Endothelial cell (in vitro differentiated cells): ENCODE measurements around the gene LGR4. TPM values are rescaled to one million over a fixed set of nuclear protein-coding genes. Genes with fewer than 3 reads are reported as not detected.

Experiments
- DNase-seq: peaks from one replicate; pipeline ENCODE4 v3.0.0; 2021; ENCODE audit warnings: low spot score
- H3K27ac Mint-ChIP-seq: one replicate; pipeline ENCODE4 v1.8.0; 2021; ENCODE audit warnings: mixed read lengths, inconsistent platforms; ENCODE audit not compliant: unreplicated experiment
- H3K27me3 Mint-ChIP-seq: one replicate; pipeline ENCODE4 v1.8.0; 2021; ENCODE audit warnings: mild to moderate bottlenecking, moderate library complexity, mixed read lengths, inconsistent platforms; ENCODE audit not compliant: unreplicated experiment
- H3K36me3 Mint-ChIP-seq: one replicate; pipeline ENCODE4 v1.8.0; 2021; ENCODE audit warnings: mild to moderate bottlenecking, low read depth, mixed read lengths, inconsistent platforms; ENCODE audit not compliant: unreplicated experiment
- H3K4me1 Mint-ChIP-seq: one replicate; pipeline ENCODE4 v1.8.0; 2021; ENCODE audit warnings: mild to moderate bottlenecking, mixed read lengths, inconsistent platforms; ENCODE audit not compliant: unreplicated experiment
- H3K4me3 Mint-ChIP-seq: one replicate; pipeline ENCODE4 v1.8.0; 2021; ENCODE audit warnings: mild to moderate bottlenecking, mixed read lengths, inconsistent platforms; ENCODE audit not compliant: unreplicated experiment
- H3K9me3 Mint-ChIP-seq: one replicate; pipeline ENCODE4 v1.8.0; 2021; ENCODE audit warnings: mixed read lengths, inconsistent platforms; ENCODE audit not compliant: unreplicated experiment
- total RNA-seq: library from RNA; stranded (reverse); fragmentation: NEBNext Ultra II Directional; extraction: Animal tissue kit (Norgen Biotek cat#: 25700); gene quantifications from one replicate; pipeline ENCODE4 v1.2.1, GENCODE V29; 2021; ENCODE audit not compliant: unreplicated experiment
- TF ChIP-seq, protein P1 (sequence below): fragments of 200-600 bp; sonication (generic); IDR thresholded peaks from one replicate; pipeline ENCODE4 v1.5.0; 2021; ENCODE audit warnings: antibody characterized with exemption; ENCODE audit not compliant: unreplicated experiment

LGR4 gene
- total RNA-seq, 1 donor from 2014 or later, result 10.8 TPM

DNA sequence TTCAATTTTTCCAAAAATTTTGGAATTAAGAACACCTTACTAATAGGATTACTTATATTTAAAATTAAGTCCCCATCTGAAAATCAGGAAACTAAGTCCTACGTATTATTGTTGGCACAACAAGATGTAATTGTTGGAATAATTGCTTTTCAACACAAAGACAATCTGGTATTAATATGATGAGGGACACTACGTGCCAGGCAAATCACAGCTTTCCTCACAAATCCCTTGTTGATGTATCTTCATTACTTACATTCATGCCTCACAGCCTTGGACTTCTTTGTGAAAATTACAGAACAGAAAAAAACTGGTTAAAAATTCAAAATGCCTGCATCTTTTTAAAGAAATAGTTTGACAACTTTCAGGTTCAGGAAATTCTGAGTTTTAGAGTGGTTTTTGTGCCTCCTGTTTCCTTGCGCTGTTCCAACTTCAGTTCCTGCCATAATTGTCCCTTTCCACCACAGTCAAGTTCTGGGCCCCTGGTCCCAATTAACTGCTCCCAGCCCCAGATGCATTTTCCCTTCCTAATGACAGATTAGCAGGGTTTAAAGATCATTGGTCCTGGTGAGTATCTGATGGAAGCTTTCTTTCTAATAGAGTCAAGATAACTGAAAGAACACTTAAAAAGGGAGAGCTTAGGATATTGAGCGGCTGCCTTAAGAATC, 86.3 kb downstream of the LGR4 start:
- no peak for DNase-seq
- no peaks in the 10 kb centered on the region for H3K9me3 Mint-ChIP-seq
- H3K36me3 Mint-ChIP-seq, result no peaks in the 10 kb centered on the region
- peaks cover 11% of the 10 kb centered on the region for H3K4me1 Mint-ChIP-seq
- no peak overlapping the region for H3K27ac Mint-ChIP-seq
- TF ChIP-seq, protein P1, sequence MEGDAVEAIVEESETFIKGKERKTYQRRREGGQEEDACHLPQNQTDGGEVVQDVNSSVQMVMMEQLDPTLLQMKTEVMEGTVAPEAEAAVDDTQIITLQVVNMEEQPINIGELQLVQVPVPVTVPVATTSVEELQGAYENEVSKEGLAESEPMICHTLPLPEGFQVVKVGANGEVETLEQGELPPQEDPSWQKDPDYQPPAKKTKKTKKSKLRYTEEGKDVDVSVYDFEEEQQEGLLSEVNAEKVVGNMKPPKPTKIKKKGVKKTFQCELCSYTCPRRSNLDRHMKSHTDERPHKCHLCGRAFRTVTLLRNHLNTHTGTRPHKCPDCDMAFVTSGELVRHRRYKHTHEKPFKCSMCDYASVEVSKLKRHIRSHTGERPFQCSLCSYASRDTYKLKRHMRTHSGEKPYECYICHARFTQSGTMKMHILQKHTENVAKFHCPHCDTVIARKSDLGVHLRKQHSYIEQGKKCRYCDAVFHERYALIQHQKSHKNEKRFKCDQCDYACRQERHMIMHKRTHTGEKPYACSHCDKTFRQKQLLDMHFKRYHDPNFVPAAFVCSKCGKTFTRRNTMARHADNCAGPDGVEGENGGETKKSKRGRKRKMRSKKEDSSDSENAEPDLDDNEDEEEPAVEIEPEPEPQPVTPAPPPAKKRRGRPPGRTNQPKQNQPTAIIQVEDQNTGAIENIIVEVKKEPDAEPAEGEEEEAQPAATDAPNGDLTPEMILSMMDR, result no peak
- H3K27me3 Mint-ChIP-seq, result no peaks in the 10 kb centered on the region
- H3K4me3 Mint-ChIP-seq, result no peak overlapping the region

DNA sequence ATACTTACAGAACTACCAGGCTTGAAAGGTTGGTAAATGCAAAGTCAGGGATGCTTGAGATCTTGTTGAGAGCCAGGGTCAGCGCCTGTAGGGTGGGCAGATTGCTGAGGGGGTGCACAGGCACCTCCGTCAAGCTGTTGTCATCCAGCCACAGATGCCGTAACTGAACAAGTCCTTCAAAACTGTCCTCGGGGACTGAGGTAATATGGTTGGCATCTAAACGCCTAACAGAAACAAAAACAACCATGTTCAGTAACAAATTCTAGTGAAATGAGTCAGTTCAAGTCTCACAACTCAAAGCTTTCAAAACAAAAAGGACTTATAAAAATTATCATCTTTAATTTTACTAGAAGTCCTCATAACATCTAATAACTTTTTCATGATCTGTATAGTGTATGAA, 87.3 kb downstream of the LGR4 start:
- Mint-ChIP-seq H3K4me1 (peaks cover 11% of the 10 kb centered on the region), H3K27me3 (no peaks in the 10 kb centered on the region), H3K27ac (no peak overlapping the region), H3K4me3 (no peak overlapping the region), H3K9me3 (no peaks in the 10 kb centered on the region), H3K36me3 (no peaks in the 10 kb centered on the region)
- TF ChIP-seq, protein P1, result no peak
- no peak for DNase-seq

DNA sequence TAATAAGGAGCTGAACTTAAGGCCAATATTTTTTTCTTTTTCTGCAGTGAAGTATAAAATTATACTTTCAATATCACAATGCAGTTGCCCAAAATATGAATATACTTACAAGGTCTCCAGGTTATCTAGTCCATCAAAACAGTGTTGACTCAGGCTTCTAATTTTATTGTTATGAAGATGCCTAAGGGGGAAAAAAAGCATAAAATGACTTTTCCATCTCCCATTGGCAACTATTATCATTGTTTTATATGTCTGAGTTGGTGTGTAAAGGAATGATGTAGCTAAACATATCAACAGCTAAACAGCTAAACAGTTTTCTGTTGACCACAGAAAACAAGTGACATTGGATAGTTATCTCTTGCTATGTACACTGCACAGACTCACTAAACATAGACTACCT, 88.4 kb downstream of the LGR4 start:
- no peaks in the 10 kb centered on the region for H3K36me3 Mint-ChIP-seq
- no peak for DNase-seq
- TF ChIP-seq, protein P1, result no peak
- H3K27me3 Mint-ChIP-seq, result no peaks in the 10 kb centered on the region
- no peaks in the 10 kb centered on the region for H3K9me3 Mint-ChIP-seq
- H3K4me1 Mint-ChIP-seq, result peaks cover 11% of the 10 kb centered on the region
- H3K27ac Mint-ChIP-seq, result no peak overlapping the region
- no peak overlapping the region for H3K4me3 Mint-ChIP-seq

DNA sequence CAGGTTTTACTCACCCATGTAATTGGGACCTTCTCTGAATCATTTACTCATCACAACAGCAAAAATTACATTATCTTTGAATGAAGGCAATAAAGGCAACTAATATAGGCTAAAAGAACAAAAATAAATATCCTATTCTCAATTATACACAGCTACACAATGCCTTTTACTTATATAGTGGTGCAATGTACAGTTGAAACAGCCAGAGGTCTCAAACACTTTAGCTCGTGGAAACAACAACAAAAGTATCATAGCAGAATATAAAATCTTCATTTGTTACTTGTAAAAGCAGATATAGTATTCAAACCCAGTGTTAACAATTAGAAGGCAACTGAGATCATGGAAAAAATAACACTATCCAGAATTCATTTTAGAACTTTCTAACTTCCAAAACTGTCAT, 88.9 kb downstream of the LGR4 start:
- Mint-ChIP-seq H3K36me3 (no peaks in the 10 kb centered on the region), H3K4me3 (no peak overlapping the region), H3K9me3 (no peaks in the 10 kb centered on the region), H3K27ac (no peak overlapping the region), H3K4me1 (peaks cover 7% of the 10 kb centered on the region), H3K27me3 (no peaks in the 10 kb centered on the region)
- TF ChIP-seq, protein P1, result no peak
- no peak for DNase-seq

DNA sequence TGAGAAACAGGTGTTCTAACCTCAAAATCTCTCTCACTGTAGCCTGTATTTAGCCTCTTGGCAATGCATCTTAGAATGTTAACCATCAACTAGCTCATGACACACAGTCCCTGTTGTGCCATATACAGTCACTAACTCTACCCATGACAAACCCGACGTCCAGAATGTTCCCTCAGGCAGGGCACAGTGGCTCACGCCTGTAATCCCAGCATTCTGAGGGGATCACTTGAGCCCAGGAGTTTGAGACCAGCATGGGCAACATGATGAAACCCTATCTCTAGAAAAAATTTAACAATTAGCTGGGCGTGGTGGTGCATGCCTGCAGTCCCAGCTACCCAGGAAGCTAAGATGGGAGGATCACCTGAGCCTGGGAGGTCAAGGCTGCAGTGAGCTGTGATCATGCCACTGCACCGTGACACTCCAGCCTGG, 91.3 kb downstream of the LGR4 start:
- H3K4me1 Mint-ChIP-seq, result peaks cover under 1% of the 10 kb centered on the region
- H3K9me3 Mint-ChIP-seq, result no peaks in the 10 kb centered on the region
- no peak overlapping the region for H3K27ac Mint-ChIP-seq
- TF ChIP-seq, protein P1, result no peak
- H3K4me3 Mint-ChIP-seq, result no peak overlapping the region
- H3K36me3 Mint-ChIP-seq, result no peaks in the 10 kb centered on the region
- H3K27me3 Mint-ChIP-seq, result no peaks in the 10 kb centered on the region
- no peak for DNase-seq
